IPS-20b (cell line): ENCODE measurements around the gene ARID1B.

Experiments used
- H3K27ac ChIP-seq: one replicate; pipeline ENCODE4 v1.5.1; 2013; ENCODE audit warnings: low read length
- H3K27me3 ChIP-seq: 2 replicates; pipeline ENCODE4 v1.6.1; 2013; ENCODE audit warnings: mild to moderate bottlenecking, low read length, inconsistent platforms; ENCODE audit not compliant: insufficient read depth
- H3K36me3 ChIP-seq: 2 replicates; pipeline ENCODE4 v1.6.1; 2013; ENCODE audit warnings: low read depth, mild to moderate bottlenecking, inconsistent platforms, low read length, moderate library complexity; ENCODE audit not compliant: insufficient read depth
- H3K4me1 ChIP-seq: 2 replicates; pipeline ENCODE4 v1.6.1; 2013; ENCODE audit warnings: mild to moderate bottlenecking, control low read depth, inconsistent platforms, low read length, moderate library complexity; ENCODE audit not compliant: insufficient read depth
- H3K4me3 ChIP-seq: 2 replicates; pipeline ENCODE4 v1.5.1; 2013; ENCODE audit warnings: mild to moderate bottlenecking, low read length, inconsistent platforms
- H3K9ac ChIP-seq: 2 replicates; pipeline ENCODE4 v1.6.1; 2013; ENCODE audit warnings: low read depth, mild to moderate bottlenecking, inconsistent platforms, low read length, moderate library complexity
- H3K9me3 ChIP-seq: 2 replicates; pipeline ENCODE4 v1.6.1; 2013; ENCODE audit warnings: mild to moderate bottlenecking, low read depth, low read length, inconsistent platforms; ENCODE audit not compliant: insufficient read depth

ARID1B gene

GRCh38 chr6:156993713-156994112 is 216.5 kb downstream of the ARID1B start:
- H3K4me1 ChIP-seq = peaks cover 19% of the 10 kb centered on the region
- H3K4me3 ChIP-seq = no peak overlapping the region
- H3K27me3 ChIP-seq = no peaks in the 10 kb centered on the region

GRCh38 chr6:156994215-156995076 is 217.3 kb downstream of the ARID1B start:
- Histone ChIP-seq H3K9me3 (no peaks in the 10 kb centered on the region), H3K4me3 (no peak overlapping the region), H3K36me3 (no peaks in the 10 kb centered on the region), H3K4me1 (peaks cover 15% of the 10 kb centered on the region), H3K27ac (no peak overlapping the region), H3K27me3 (no peaks in the 10 kb centered on the region), H3K9ac (no peak overlapping the region)

More at GRCh38 chr6:156993713-156994112, 216.5 kb downstream of the ARID1B start:
- no peak overlapping the region for H3K9ac ChIP-seq
- H3K36me3 ChIP-seq = no peaks in the 10 kb centered on the region
- H3K27ac ChIP-seq = no peak overlapping the region
- H3K9me3 ChIP-seq = no peaks in the 10 kb centered on the region

- Histone ChIP-seq H3K4me1 (peaks cover 15% of the 10 kb centered on the region), H3K36me3 (no peaks in the 10 kb centered on the region), H3K9me3 (no peaks in the 10 kb centered on the region), H3K27me3 (no peaks in the 10 kb centered on the region), H3K4me3 (no peak overlapping the region), H3K9ac (no peak overlapping the region), H3K27ac (no peak overlapping the region)
These were observed 218.3 kb downstream of the ARID1B start for GRCh38 chr6:156995502-156995901.

- H3K4me3 ChIP-seq = no peak overlapping the region
- H3K9ac ChIP-seq = no peak overlapping the region
- no peak overlapping the region for H3K27ac ChIP-seq
- H3K36me3 ChIP-seq = no peaks in the 10 kb centered on the region
- no peaks in the 10 kb centered on the region for H3K27me3 ChIP-seq
- H3K4me1 ChIP-seq = peaks cover 18% of the 10 kb centered on the region
- H3K9me3 ChIP-seq = no peaks in the 10 kb centered on the region
These were observed 219.1 kb downstream of the ARID1B start for GRCh38 chr6:156996265-156996664.

- Histone ChIP-seq H3K4me3 (no peak overlapping the region), H3K9ac (no peak overlapping the region), H3K4me1 (peaks cover 33% of the 10 kb centered on the region), H3K9me3 (no peaks in the 10 kb centered on the region), H3K36me3 (no peaks in the 10 kb centered on the region), H3K27me3 (no peaks in the 10 kb centered on the region), H3K27ac (no peak overlapping the region)
These were observed 221.7 kb downstream of the ARID1B start for GRCh38 chr6:156998794-156999330.

- no peak overlapping the region for H3K9ac ChIP-seq
- no peaks in the 10 kb centered on the region for H3K9me3 ChIP-seq
- peaks cover 26% of the 10 kb centered on the region for H3K4me1 ChIP-seq
- H3K27me3 ChIP-seq = no peaks in the 10 kb centered on the region
- H3K27ac ChIP-seq = no peak overlapping the region
- H3K4me3 ChIP-seq = no peak overlapping the region
- H3K36me3 ChIP-seq = no peaks in the 10 kb centered on the region
These were observed 222.6 kb downstream of the ARID1B start for GRCh38 chr6:156999762-157000161.

GRCh38 chr6:157001716-157002115 is 224.5 kb downstream of the ARID1B start:
- H3K4me3 ChIP-seq = peak overlapping the region; percentile 23; the same call in 1 of the 2 replicates
- no peak overlapping the region for H3K9ac ChIP-seq
- H3K27me3 ChIP-seq = no peaks in the 10 kb centered on the region
- no peak overlapping the region for H3K27ac ChIP-seq
- H3K4me1 ChIP-seq = peaks cover 27% of the 10 kb centered on the region
- no peaks in the 10 kb centered on the region for H3K36me3 ChIP-seq
- H3K9me3 ChIP-seq = no peaks in the 10 kb centered on the region

GRCh38 chr6:157002774-157003173 is 225.6 kb downstream of the ARID1B start:
- Histone ChIP-seq H3K36me3 (no peaks in the 10 kb centered on the region), H3K4me3 (no peak overlapping the region), H3K9ac (0 out of 2 replicates have a peak overlapping the region, but pooled peaks have one; percentile 6), H3K9me3 (no peaks in the 10 kb centered on the region), H3K4me1 (peaks cover 33% of the 10 kb centered on the region), H3K27ac (no peak overlapping the region), H3K27me3 (no peaks in the 10 kb centered on the region)

GRCh38 chr6:157005940-157006339 is 228.8 kb downstream of the ARID1B start:
- no peaks in the 10 kb centered on the region for H3K27me3 ChIP-seq
- H3K27ac ChIP-seq = no peak overlapping the region
- no peaks in the 10 kb centered on the region for H3K9me3 ChIP-seq
- H3K9ac ChIP-seq = no peak overlapping the region
- H3K36me3 ChIP-seq = no peaks in the 10 kb centered on the region
- H3K4me3 ChIP-seq = no peak overlapping the region
- H3K4me1 ChIP-seq = peaks cover 39% of the 10 kb centered on the region

- Histone ChIP-seq H3K9ac (no peak overlapping the region), H3K27me3 (no peaks in the 10 kb centered on the region), H3K4me3 (no peak overlapping the region), H3K27ac (no peak overlapping the region), H3K9me3 (no peaks in the 10 kb centered on the region), H3K36me3 (no peaks in the 10 kb centered on the region), H3K4me1 (peaks cover 25% of the 10 kb centered on the region)
These were observed 231.4 kb downstream of the ARID1B start for GRCh38 chr6:157008568-157008967.

GRCh38 chr6:157012355-157012754 is 235.2 kb downstream of the ARID1B start:
- Histone ChIP-seq H3K27me3 (no peaks in the 10 kb centered on the region), H3K4me3 (no peak overlapping the region), H3K36me3 (no peaks in the 10 kb centered on the region), H3K4me1 (peaks cover 19% of the 10 kb centered on the region), H3K27ac (no peak overlapping the region), H3K9me3 (no peaks in the 10 kb centered on the region), H3K9ac (no peak overlapping the region)
